Stomach (tissue), 19 donors: ENCODE results near the gene TRIM62. TPM values are rescaled to one million over a fixed set of nuclear protein-coding genes. Genes with fewer than 3 reads are reported as not detected.

ENCODE experiments used
- DNase-seq, 2 donors: peaks; one replicate each; pipeline versions ENCODE4 v3.0.0 to v3.0.0-alpha.2; 2013 to 2019
- H3K27ac ChIP-seq, 5 donors: fragments of 200-600 bp in 4 of 5; sonication (generic) in 4 of 5; one replicate each; pipeline ENCODE4 v1.5.1; 2013 to 2019; ENCODE audit warnings: mild to moderate bottlenecking in 1 of 5, moderate library complexity in 1 of 5
- H3K27me3 ChIP-seq, 3 donors: fragments of 200-600 bp; sonication (generic); one replicate each; pipeline ENCODE4 v1.5.1; 2017 to 2019; ENCODE audit warnings: mixed run types in 1 of 3
- H3K36me3 ChIP-seq, 4 donors: fragments of 200-600 bp; sonication (generic); 1 replicate in 3 of 4; 2 replicates in 1 of 4; pipeline ENCODE4 v1.5.1; 2016 to 2019
- H3K4me1 ChIP-seq, 4 donors: fragments of 200-600 bp; sonication (generic); one replicate each; pipeline ENCODE4 v1.5.1; 2016 to 2019
- H3K4me3 ChIP-seq, 4 donors: fragments of 200-600 bp; sonication (generic) in 3 of 4; one replicate each; pipeline ENCODE4 v1.5.1; 2016 to 2019; ENCODE audit warnings: mild to moderate bottlenecking in 1 of 4
- H3K9me3 ChIP-seq, 4 donors: fragments of 200-600 bp; sonication (generic); one replicate each; pipeline ENCODE4 v1.5.1; 2016 to 2019
- CTCF ChIP-seq, 7 experiments: fragments of 450-650 bp in 4 of 7; fragments of 200-600 bp in 3 of 7; sonication (generic) in 3 of 7; IDR thresholded peaks; one replicate each; pipeline ENCODE4 v1.5.1; 2016 to 2019; ENCODE audit warnings: antibody characterized with exemption in 7 of 7, control low read depth in 2 of 7, mild to moderate bottlenecking in 1 of 7
- EP300 ChIP-seq: sonication (generic); formaldehyde crosslinking; IDR thresholded peaks from one replicate; pipeline ENCODE4 v1.6.1; 2017; ENCODE audit warnings: antibody characterized with exemption
- POLR2A ChIP-seq, 4 donors: fragments of 450-650 bp; IDR thresholded peaks; one replicate each; pipeline ENCODE4 v1.6.1; 2016; ENCODE audit warnings: antibody characterized with exemption in 4 of 4, control low read depth in 2 of 4, mild to moderate bottlenecking in 1 of 4, moderate library complexity in 1 of 4
- POLR2AphosphoS5 ChIP-seq, 3 donors: sonication (generic); formaldehyde crosslinking; IDR thresholded peaks; one replicate each; pipeline ENCODE4 v1.6.1; 2016; ENCODE audit warnings: antibody characterized with exemption in 3 of 3
- WGBS, 5 donors: extraction: QIAGEN DNeasy Blood & Tissue Kit in 3 of 5; methylation state at CpG; one replicate each; pipeline versions ENCODE4 v1.1.5 to v1.1.7; 2013 to 2018; 5-methylcytosine and 5-hydroxymethylcytosine counted together
- intact Hi-C: fragments of 100-400 bp; cut with DNase I; formaldehyde crosslinking; loops from one replicate; pipeline ENCODE4 v1.15.1; 2023; ENCODE audit warnings: low total_unique reads
- long read RNA-seq, 10 donors: transcript quantifications; one replicate each; lab custom pipeline, GENCODE V29; 2026
- polyA plus RNA-seq, 3 donors: library from polyadenylated mRNA; stranded (reverse); fragments of 200-250 nt; gene quantifications; one replicate each; pipeline ENCODE4 v1.2.3, GENCODE V29; 2013
- total RNA-seq, 5 donors: library from RNA; depleted of rRNA; stranded (reverse); fragments of >200 nt; gene quantifications; one replicate each; pipeline versions ENCODE4 v1.1.0 to v1.2.3, GENCODE V29; 2014 to 2016
- donor health status: healthy with polysubstance abuse.
- donor health status: Bipolar disorder and iron deficiency.
- donor health status: healthy.

The TRIM62 gene
- total RNA-seq (10 to 100 TPM in 2 of 5 donors, 1 to 10 TPM in 3; 2.0 to 18.1 (median 4.5) TPM), polyA plus RNA-seq (1 to 10 TPM in 2 of 3 donors, under 1 TPM in 1; 0.76 to 3.2 (median 3.1) TPM)
- long read RNA-seq, donor 1, result 0 reads
- long read RNA-seq, donor 2, partial matches to known transcripts, result 86 of 88 reads
- long read RNA-seq, donor 2, other reads (novel, unspliced or antisense), result 0 of 88 reads
- long read RNA-seq, donor 3, result 0 reads
- long read RNA-seq, donor 4, result 0 reads
- long read RNA-seq, donor 5, result 0 reads
- long read RNA-seq, donor 6, result 0 reads
- long read RNA-seq, donor 7, partial matches to known transcripts, result 0 of 2 reads
- long read RNA-seq, donor 7, other reads (novel, unspliced or antisense), result 0 of 2 reads
- long read RNA-seq, donor 8, result 0 reads
- long read RNA-seq, donor 9, partial matches to known transcripts, result 0 of 1 reads
- long read RNA-seq, donor 9, other reads (novel, unspliced or antisense), result 0 of 1 reads
- long read RNA-seq, donor 10, result 0 reads

- peak; percentile 88 to 96 for DNase-seq
- intact Hi-C loops, result no loop called here
- Histone ChIP-seq H3K4me3 (peak within 1 kb of the TSS; percentile 86 to 96 (median 92)), H3K27me3 (no peaks in the 10 kb centered on the region), H3K9me3 (no peaks in the 10 kb centered on the region), H3K4me1 (peaks cover 12 to 29% (median 25%) of the 10 kb centered on the region in 4 donors), H3K27ac (peak within 1 kb of the TSS; percentile 81 to 91 (median 86)), H3K36me3 (peaks cover 0 to 17% (median 3%) of the 10 kb centered on the region in 4 donors)
- 0 to 2% (median 0%) methylated on average over 15 to 35 of the region's 35 CpGs for WGBS, 5 donors
- TF ChIP-seq POLR2AphosphoS5 (IDR thresholded peaks at IDR 0.05) (peak in 2 of 3 donors; percentile 73 to 83), EP300 (no peak)
Observed at GRCh38 chr1:33181921-33182341, at the start of gene TRIM62. Gene TRIM62, minus strand, starts transcription at chr1:33182043. Its CDS starts 611 bp downstream, at chr1:33181432.

- no peaks in the 10 kb centered on the region for H3K9me3 ChIP-seq
- no peaks in the 10 kb centered on the region for H3K27me3 ChIP-seq
- TF ChIP-seq EP300 (no peak), POLR2AphosphoS5 (IDR thresholded peaks at IDR 0.05) (no peak), POLR2A (IDR thresholded peaks at IDR 0.05) (no peak), CTCF (IDR thresholded peaks at IDR 0.05) (no peak)
- no peaks in the 10 kb centered on the region for H3K36me3 ChIP-seq
- H3K4me3 ChIP-seq, result no peak overlapping the region
- H3K4me1 ChIP-seq, result peaks cover 0 to 12% (median 3%) of the 10 kb centered on the region in 4 donors
- H3K27ac ChIP-seq, result no peak overlapping the region
- intact Hi-C loops, result no loop called here
- WGBS, 5 donors, result 89 to 96% (median 91%) methylated on average over 7 of the region's 7 CpGs
- no peak for DNase-seq
Observed at GRCh38 chr1:33231166-33231565, 49.3 kb upstream of the TRIM62 start.

- H3K4me1 ChIP-seq, result peaks cover 0 to 9% (median 3%) of the 10 kb centered on the region in 4 donors
- peak in 1 of 2 donors; percentile 64 for DNase-seq
- no peak overlapping the region for H3K4me3 ChIP-seq
- WGBS, 5 donors, result 21 to 37% (median 32%) methylated on average over 5 of the region's 5 CpGs
- intact Hi-C loops, result no loop called here
- no peaks in the 10 kb centered on the region for H3K36me3 ChIP-seq
- no peak for TF ChIP-seq CTCF (IDR thresholded peaks at IDR 0.05)
- H3K27ac ChIP-seq, result no peak overlapping the region
- no peaks in the 10 kb centered on the region for H3K27me3 ChIP-seq
- H3K9me3 ChIP-seq, result peaks cover 0 to 9% (median 0%) of the 10 kb centered on the region in 4 donors
Observed at GRCh38 chr1:33228935-33229487, 47.2 kb upstream of the TRIM62 start.

- no peaks in the 10 kb centered on the region for H3K36me3 ChIP-seq
- WGBS, 5 donors, result 69 to 87% (median 83%) methylated on average over 1 of the region's 1 CpG
- TF ChIP-seq CTCF (IDR thresholded peaks at IDR 0.05) (no peak), POLR2A (IDR thresholded peaks at IDR 0.05) (no peak), POLR2AphosphoS5 (IDR thresholded peaks at IDR 0.05) (no peak), EP300 (no peak)
- peaks cover 0 to 16% (median 0%) of the 10 kb centered on the region in 4 donors for H3K9me3 ChIP-seq
- intact Hi-C loops, result no loop called here
- no peak overlapping the region for H3K27ac ChIP-seq
- H3K27me3 ChIP-seq, result no peaks in the 10 kb centered on the region
- H3K4me1 ChIP-seq, result peaks cover 7 to 26% (median 15%) of the 10 kb centered on the region in 4 donors
- H3K4me3 ChIP-seq, result no peak overlapping the region
- DNase-seq, result no peak
Observed at GRCh38 chr1:33225586-33225985, 43.7 kb upstream of the TRIM62 start.
